Neural progenitor cell (in vitro differentiated cells): ENCODE measurements around the gene PLA2G6. TPM values are rescaled to one million over a fixed set of nuclear protein-coding genes. Genes with fewer than 3 reads are reported as not detected.

Experiments
- DNase-seq: peaks from one replicate; pipeline ENCODE4 v3.0.0-alpha.2; 2016; ENCODE audit warnings: low spot score
- H2AFZ ChIP-seq: fragments of 200-600 bp; sonication (generic); replicated peaks from 2 replicates; pipeline ENCODE4 v1.6.1; 2016; ENCODE audit warnings: antibody characterized with exemption
- H3F3A ChIP-seq: fragments of 200-600 bp; sonication (generic); 2 replicates; pipeline ENCODE4 v1.6.1; 2016; ENCODE audit warnings: antibody characterized with exemption, low read depth
- H3K27ac ChIP-seq: fragments of 200-600 bp; sonication (generic); 2 replicates; pipeline ENCODE4 v1.5.1; 2016; ENCODE audit warnings: mild to moderate bottlenecking
- H3K27me3 ChIP-seq: fragments of 200-600 bp; sonication (generic); 2 replicates; pipeline ENCODE4 v1.6.1; 2016; ENCODE audit warnings: mild to moderate bottlenecking, moderate library complexity
- H3K36me3 ChIP-seq: fragments of 200-600 bp; sonication (generic); 2 replicates; pipeline ENCODE4 v1.5.1; 2016
- H3K4me1 ChIP-seq: fragments of 200-600 bp; sonication (generic); 2 replicates; pipeline ENCODE4 v1.6.1; 2016; ENCODE audit warnings: mixed run types
- H3K4me2 ChIP-seq: fragments of 200-600 bp; sonication (generic); 2 replicates; pipeline ENCODE4 v1.6.1; 2016
- H3K4me3 ChIP-seq: fragments of 200-600 bp; sonication (generic); 2 replicates; pipeline ENCODE4 v1.5.1; 2016
- H3K79me2 ChIP-seq: fragments of 200-600 bp; sonication (generic); 2 replicates; pipeline ENCODE4 v1.6.1; 2016; ENCODE audit warnings: low read depth
- H3K9ac ChIP-seq: fragments of 200-600 bp; sonication (generic); 2 replicates; pipeline ENCODE4 v1.6.1; 2016
- H3K9me3 ChIP-seq: fragments of 200-600 bp; sonication (generic); 2 replicates; pipeline ENCODE4 v1.5.1; 2016; ENCODE audit warnings: low read depth
- H4K20me1 ChIP-seq: fragments of 200-600 bp; sonication (generic); 2 replicates; pipeline ENCODE4 v1.6.1; 2016; ENCODE audit warnings: low read depth
- H3K27ac Mint-ChIP-seq: 3 replicates; pipeline ENCODE4 v1.8.0; 2021; ENCODE audit warnings: mixed read lengths
- H3K27me3 Mint-ChIP-seq: 2 replicates; pipeline ENCODE4 v1.8.0; 2022; ENCODE audit warnings: low read depth, mild to moderate bottlenecking, inconsistent platforms, moderate library complexity, mixed read lengths; ENCODE audit not compliant: insufficient read depth
- H3K36me3 Mint-ChIP-seq: 3 replicates; pipeline ENCODE4 v1.8.0; 2021; ENCODE audit warnings: mixed read lengths
- H3K4me1 Mint-ChIP-seq: 3 replicates; pipeline ENCODE4 v1.8.0; 2021; ENCODE audit warnings: mixed read lengths
- H3K4me3 Mint-ChIP-seq: 3 replicates; pipeline ENCODE4 v1.8.0; 2021; ENCODE audit warnings: mild to moderate bottlenecking, moderate library complexity, mixed read lengths
- H3K9me3 Mint-ChIP-seq: 3 replicates; pipeline ENCODE4 v1.8.0; 2020; ENCODE audit warnings: mixed read lengths
- CTCF ChIP-seq: fragments of 200-600 bp; sonication (generic); IDR thresholded peaks from 2 replicates; pipeline ENCODE4 v1.5.1; 2017; ENCODE audit warnings: antibody characterized with exemption, mild to moderate bottlenecking
- EZH2 ChIP-seq: fragments of 200-600 bp; sonication (generic); IDR thresholded peaks from 2 replicates; pipeline ENCODE4 v1.6.1; 2017; ENCODE audit warnings: antibody characterized with exemption, mild to moderate bottlenecking, moderate library complexity
- EZH2phosphoT487 ChIP-seq: fragments of 200-600 bp; sonication (generic); IDR thresholded peaks from 2 replicates; pipeline ENCODE4 v1.6.1; 2017; ENCODE audit warnings: antibody characterized with exemption
- total RNA-seq: library from RNA; depleted of rRNA; stranded (reverse); fragments of >200 nt; gene quantifications from 2 replicates; pipeline ENCODE4 v1.2.3, GENCODE V29; 2015; ENCODE audit warnings: low replicate concordance

Gene PLA2G6
- total RNA-seq, 1 donor from 2014 or later = 20.1 TPM

- no peak overlapping the region for H2AFZ ChIP-seq
- no peaks in the 10 kb centered on the region for H3K79me2 ChIP-seq
- TF ChIP-seq CTCF (no peak), EZH2 (no peak), EZH2phosphoT487 (no peak)
- H3K9me3 ChIP-seq = no peaks in the 10 kb centered on the region
- no peaks in the 10 kb centered on the region for H4K20me1 ChIP-seq
- Mint-ChIP-seq H3K27ac (no peak overlapping the region), H3K36me3 (no peaks in the 10 kb centered on the region), H3K27me3 (peaks cover 14% of the 10 kb centered on the region), H3K9me3 (peaks cover 2% of the 10 kb centered on the region), H3K4me1 (peaks cover 17% of the 10 kb centered on the region), H3K4me3 (no peak overlapping the region)
- H3K4me2 ChIP-seq = no peak overlapping the region
- H3K4me1 ChIP-seq = peaks cover 5% of the 10 kb centered on the region
- peaks cover 8% of the 10 kb centered on the region for H3F3A ChIP-seq
- no peaks in the 10 kb centered on the region for H3K27me3 ChIP-seq
- H3K4me3 ChIP-seq = no peak overlapping the region
- H3K36me3 ChIP-seq = no peaks in the 10 kb centered on the region
- no peak overlapping the region for H3K9ac ChIP-seq
- no peak for DNase-seq
- H3K27ac ChIP-seq = no peak overlapping the region
Observed at GRCh38 chr22:38111925-38112355, 69.7 kb downstream of the PLA2G6 start.

- no peaks in the 10 kb centered on the region for H3K9me3 ChIP-seq
- no peaks in the 10 kb centered on the region for H4K20me1 ChIP-seq
- H3F3A ChIP-seq = peaks cover 8% of the 10 kb centered on the region
- peaks cover 17% of the 10 kb centered on the region for H3K4me1 Mint-ChIP-seq
- peaks cover 2% of the 10 kb centered on the region for H3K9me3 Mint-ChIP-seq
- no peak overlapping the region for H3K27ac ChIP-seq
- TF ChIP-seq CTCF (no peak), EZH2 (no peak), EZH2phosphoT487 (no peak)
- H2AFZ ChIP-seq = no peak overlapping the region
- peak overlapping the region; percentile 41 for H3K4me3 Mint-ChIP-seq
- H3K4me3 ChIP-seq = no peak overlapping the region
- H3K9ac ChIP-seq = no peak overlapping the region
- DNase-seq = peak; percentile 34
- peaks cover 14% of the 10 kb centered on the region for H3K27me3 Mint-ChIP-seq
- no peaks in the 10 kb centered on the region for H3K36me3 Mint-ChIP-seq
- H3K27ac Mint-ChIP-seq = no peak overlapping the region
- H3K27me3 ChIP-seq = no peaks in the 10 kb centered on the region
- H3K4me1 ChIP-seq = peaks cover 5% of the 10 kb centered on the region
- no peaks in the 10 kb centered on the region for H3K36me3 ChIP-seq
- no peak overlapping the region for H3K4me2 ChIP-seq
- H3K79me2 ChIP-seq = no peaks in the 10 kb centered on the region
Observed at GRCh38 chr22:38110863-38111852, 70.5 kb downstream of the PLA2G6 start.

- peaks cover 15% of the 10 kb centered on the region for H3K4me1 Mint-ChIP-seq
- no peak within 1 kb of the TSS for H3K9ac ChIP-seq
- H3F3A ChIP-seq = peaks cover 8% of the 10 kb centered on the region
- no peaks in the 10 kb centered on the region for H3K27me3 ChIP-seq
- H3K4me3 Mint-ChIP-seq = peak within 1 kb of the TSS; percentile 41
- no peak for DNase-seq
- no peak within 1 kb of the TSS for H3K27ac ChIP-seq
- peaks cover 5% of the 10 kb centered on the region for H3K4me1 ChIP-seq
- no peak for TF ChIP-seq EZH2phosphoT487
- no peak for TF ChIP-seq EZH2
- no peak for TF ChIP-seq CTCF
- H3K27me3 Mint-ChIP-seq = peaks cover 14% of the 10 kb centered on the region
- H4K20me1 ChIP-seq = no peaks in the 10 kb centered on the region
- H3K36me3 ChIP-seq = no peaks in the 10 kb centered on the region
- no peaks in the 10 kb centered on the region for H3K9me3 ChIP-seq
- H3K4me3 ChIP-seq = no peak within 1 kb of the TSS
- no peaks in the 10 kb centered on the region for H3K79me2 ChIP-seq
- H2AFZ ChIP-seq = no peak within 1 kb of the TSS
- H3K4me2 ChIP-seq = no peak within 1 kb of the TSS
- no peaks in the 10 kb centered on the region for H3K36me3 Mint-ChIP-seq
- H3K27ac Mint-ChIP-seq = no peak within 1 kb of the TSS
- H3K9me3 Mint-ChIP-seq = peaks cover 2% of the 10 kb centered on the region
Observed at GRCh38 chr22:38110008-38110862, 71.4 kb downstream of the PLA2G6 start, which contains the start of gene BAIAP2L2. Gene BAIAP2L2, minus strand, starts transcription at chr22:38110684. Its CDS starts 159 bp downstream, at chr22:38110525.
